Neuronal stem cell (in vitro differentiated cells): ENCODE measurements around the gene CARD11.

Source experiments
- DNase-seq: peaks from one replicate; pipeline ENCODE4 v3.0.0-alpha.2; 2013; ENCODE audit warnings: low spot score
- H2AFZ ChIP-seq: one replicate; pipeline ENCODE4 v1.6.1; 2013; ENCODE audit warnings: mild to moderate bottlenecking, low read length, inconsistent platforms
- H2AK5ac ChIP-seq: 2 replicates; pipeline ENCODE4 v1.6.1; 2013; ENCODE audit warnings: low read depth, mild to moderate bottlenecking, inconsistent platforms, low read length, moderate library complexity, mixed read lengths
- H2BK120ac ChIP-seq: 2 replicates; pipeline ENCODE4 v1.6.1; 2013; ENCODE audit warnings: low read depth, mild to moderate bottlenecking, inconsistent platforms, low read length, moderate library complexity, mixed read lengths
- H2BK12ac ChIP-seq: one replicate; pipeline ENCODE4 v1.6.1; 2013; ENCODE audit warnings: low read length, inconsistent platforms
- H2BK15ac ChIP-seq: 2 replicates; pipeline ENCODE4 v1.6.1; 2013; ENCODE audit warnings: mild to moderate bottlenecking, low read length, inconsistent platforms, mixed read lengths
- H2BK5ac ChIP-seq: one replicate; pipeline ENCODE4 v1.6.1; 2013; ENCODE audit warnings: inconsistent platforms, mild to moderate bottlenecking, low read length, moderate library complexity
- H3K14ac ChIP-seq: one replicate; pipeline ENCODE4 v1.6.1; 2013; ENCODE audit warnings: low read length, inconsistent platforms
- H3K18ac ChIP-seq: 2 replicates; pipeline ENCODE4 v1.6.1; 2013; ENCODE audit warnings: low read length, inconsistent platforms
- H3K23ac ChIP-seq: 2 replicates; pipeline ENCODE4 v1.6.1; 2013; ENCODE audit warnings: low read depth, mild to moderate bottlenecking, mixed read lengths, low read length, inconsistent platforms; ENCODE audit not compliant: poor library complexity
- H3K27ac ChIP-seq: replicated peaks from 3 replicates; pipeline ENCODE4 v1.5.1; 2013; ENCODE audit warnings: low read length, inconsistent platforms
- H3K27me3 ChIP-seq, 3 experiments: 2 replicates each; pipeline ENCODE4 v1.6.1; 2013; ENCODE audit warnings: low read length in 3 of 3, mild to moderate bottlenecking in 2 of 3, inconsistent platforms in 1 of 3, low read depth in 1 of 3, mixed read lengths in 1 of 3, moderate library complexity in 1 of 3; ENCODE audit not compliant: control insufficient read depth in 3 of 3, insufficient read depth in 3 of 3
- H3K36me3 ChIP-seq, 2 donors: replicated peaks in 1 of 2; 2 replicates each; pipeline ENCODE4 v1.6.1; 2013; ENCODE audit warnings: low read length in 2 of 2; ENCODE audit not compliant: control insufficient read depth in 2 of 2, insufficient read depth in 2 of 2
- H3K4ac ChIP-seq: 2 replicates; pipeline ENCODE4 v1.6.1; 2013; ENCODE audit warnings: inconsistent platforms, mild to moderate bottlenecking, low read length, moderate library complexity
- H3K4me1 ChIP-seq, 2 donors: 1 replicate in 1 of 2; 2 replicates in 1 of 2; pipeline ENCODE4 v1.6.1; 2013; ENCODE audit warnings: low read length in 2 of 2, low read depth in 1 of 2; ENCODE audit not compliant: control insufficient read depth in 2 of 2, insufficient read depth in 1 of 2
- H3K4me2 ChIP-seq: one replicate; pipeline ENCODE4 v1.6.1; 2013; ENCODE audit warnings: mild to moderate bottlenecking, low read length, inconsistent platforms; ENCODE audit not compliant: insufficient read depth, poor library complexity, severe bottlenecking
- H3K4me3 ChIP-seq, 2 donors: 2 replicates each; pipeline ENCODE4 v1.5.1; 2013; ENCODE audit warnings: low read length in 2 of 2, mild to moderate bottlenecking in 2 of 2, inconsistent platforms in 1 of 2, moderate library complexity in 1 of 2
- H3K79me1 ChIP-seq: one replicate; pipeline ENCODE4 v1.6.1; 2013; ENCODE audit warnings: low read depth, mild to moderate bottlenecking, inconsistent platforms, low read length, moderate library complexity
- H3K9ac ChIP-seq: one replicate; pipeline ENCODE4 v1.6.1; 2013; ENCODE audit warnings: mild to moderate bottlenecking, low read depth, low read length, inconsistent platforms; ENCODE audit not compliant: poor library complexity
- H3K9me3 ChIP-seq, 2 donors: replicated peaks in 1 of 2; 2 replicates each; pipeline versions ENCODE3 to v1.6.1; 2013; ENCODE audit warnings: low read length in 2 of 2, mild to moderate bottlenecking in 2 of 2, inconsistent platforms in 1 of 2, low read depth in 1 of 2, mixed read lengths in 1 of 2, moderate library complexity in 1 of 2; ENCODE audit not compliant: control insufficient read depth in 2 of 2, insufficient read depth in 1 of 2
- H4K8ac ChIP-seq: one replicate; pipeline ENCODE4 v1.6.1; 2013; ENCODE audit warnings: low read depth, mild to moderate bottlenecking, inconsistent platforms, low read length, moderate library complexity
- H4K91ac ChIP-seq: one replicate; pipeline ENCODE4 v1.6.1; 2013; ENCODE audit warnings: low read length, low read depth, mild to moderate bottlenecking, inconsistent platforms; ENCODE audit not compliant: poor library complexity
- WGBS, 2 donors: extraction: QIAGEN DNeasy Blood & Tissue Kit; methylation state at CpG; one replicate each; pipeline ENCODE4 v1.1.7; 2013; ENCODE audit warnings: missing lambda C conversion rate in 2 of 2, mixed read lengths in 1 of 2; ENCODE audit not compliant: insufficient read length in 2 of 2, insufficient replicate concordance in 1 of 2; ENCODE audit errors: extremely low coverage in 2 of 2; 5-methylcytosine and 5-hydroxymethylcytosine counted together

CARD11 gene

DNA sequence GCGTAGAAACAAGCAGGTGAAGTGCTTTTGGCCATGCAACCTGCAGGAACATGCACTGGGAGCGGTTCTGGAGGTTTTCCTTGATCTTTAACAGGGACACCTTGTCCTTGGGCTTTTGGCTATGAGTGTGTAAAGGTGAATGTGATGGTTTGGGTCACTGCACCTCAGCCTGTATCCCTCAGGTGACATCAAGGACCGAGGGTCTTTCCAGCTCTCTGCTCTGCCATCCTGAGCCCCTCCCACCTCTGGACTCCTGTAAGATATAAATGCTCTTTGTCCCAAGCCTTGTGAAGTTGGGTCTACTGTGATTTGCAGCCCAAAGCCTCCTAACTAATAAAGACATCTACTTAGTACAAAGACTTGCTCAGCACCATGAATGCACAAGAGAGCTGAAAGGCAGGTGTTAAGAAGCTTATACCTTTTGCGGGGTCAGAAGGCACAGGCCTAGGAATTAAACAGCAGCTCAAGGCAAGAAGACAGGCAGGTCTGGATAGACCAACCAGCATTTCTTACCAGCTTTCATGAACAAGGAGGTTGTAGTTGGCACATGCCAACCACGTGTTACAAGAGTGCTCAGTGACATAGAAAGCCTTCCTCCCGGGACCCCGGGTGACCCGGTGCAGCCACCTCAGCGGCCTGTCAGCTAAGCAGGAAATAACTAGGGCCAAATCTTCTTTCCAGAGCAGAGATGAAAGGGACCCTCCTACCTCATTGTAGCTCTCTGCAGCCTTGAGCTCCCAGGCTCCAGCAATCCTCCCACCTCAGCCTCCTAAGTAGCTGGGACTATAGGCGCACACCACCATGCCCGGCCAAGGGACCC is 89.9 kb downstream of the CARD11 start:
- Histone ChIP-seq H2AK5ac (no peak overlapping the region), H3K27me3 (no peaks in the 10 kb centered on the region), H3K4ac (no peak overlapping the region), H2BK5ac (no peak overlapping the region), H3K9ac (no peak overlapping the region), H3K9me3 (peaks cover 0 to 9% of the 10 kb centered on the region in 2 donors), H3K4me2 (no peak overlapping the region), H4K8ac (no peak overlapping the region), H3K14ac (no peak overlapping the region), H3K4me3 (no peak overlapping the region), H3K36me3 (no peaks in the 10 kb centered on the region), H4K91ac (no peak overlapping the region), H2BK120ac (no peak overlapping the region), H2BK12ac (no peak overlapping the region), H3K79me1 (no peaks in the 10 kb centered on the region), H2BK15ac (no peak overlapping the region), H3K18ac (no peak overlapping the region), H3K23ac (no peak overlapping the region), H3K27ac (no peak overlapping the region), H3K4me1 (no peaks in the 10 kb centered on the region), H2AFZ (no peak overlapping the region)
- WGBS, 2 donors, result no CpG with 5 or more reads among the region's 11 CpGs
- DNase-seq, result no peak

DNA sequence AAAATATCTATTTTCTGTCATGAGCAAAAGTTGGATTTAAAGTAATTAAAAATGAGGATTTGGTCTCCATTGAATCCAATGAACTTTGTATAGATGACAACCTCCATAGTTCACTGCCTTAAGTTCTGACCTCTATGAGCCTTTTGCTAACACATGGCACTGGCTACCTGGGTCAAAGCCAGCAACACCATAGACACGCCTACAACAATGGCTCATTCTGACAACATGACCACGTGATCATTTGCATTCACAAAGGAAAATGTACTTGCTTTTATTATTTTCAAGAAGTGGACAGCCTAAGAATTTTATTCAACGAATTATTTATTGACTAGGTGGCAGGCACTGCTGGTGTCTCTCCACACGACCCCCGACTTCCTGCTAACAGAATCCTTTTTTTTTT is 90.6 kb downstream of the CARD11 start:
- no peak overlapping the region for H3K27ac ChIP-seq
- H3K79me1 ChIP-seq, result no peaks in the 10 kb centered on the region
- no peak overlapping the region for H2AK5ac ChIP-seq
- no peak overlapping the region for H4K91ac ChIP-seq
- H3K14ac ChIP-seq, result no peak overlapping the region
- no peak overlapping the region for H3K9ac ChIP-seq
- no peak overlapping the region for H2BK12ac ChIP-seq
- H3K36me3 ChIP-seq, result no peaks in the 10 kb centered on the region
- H2AFZ ChIP-seq, result no peak overlapping the region
- H2BK120ac ChIP-seq, result no peak overlapping the region
- no peak overlapping the region for H3K4ac ChIP-seq
- no peak overlapping the region for H2BK15ac ChIP-seq
- no peak overlapping the region for H3K18ac ChIP-seq
- H3K27me3 ChIP-seq, result no peaks in the 10 kb centered on the region
- H3K4me2 ChIP-seq, result no peak overlapping the region
- no peak overlapping the region for H3K4me3 ChIP-seq
- no peak overlapping the region for H2BK5ac ChIP-seq
- H4K8ac ChIP-seq, result no peak overlapping the region
- H3K23ac ChIP-seq, result no peak overlapping the region
- peaks cover 0 to 9% of the 10 kb centered on the region in 2 donors for H3K9me3 ChIP-seq
- no CpG with 5 or more reads among the region's 5 CpGs for WGBS, 2 donors
- H3K4me1 ChIP-seq, result no peaks in the 10 kb centered on the region
- DNase-seq, result no peak

DNA sequence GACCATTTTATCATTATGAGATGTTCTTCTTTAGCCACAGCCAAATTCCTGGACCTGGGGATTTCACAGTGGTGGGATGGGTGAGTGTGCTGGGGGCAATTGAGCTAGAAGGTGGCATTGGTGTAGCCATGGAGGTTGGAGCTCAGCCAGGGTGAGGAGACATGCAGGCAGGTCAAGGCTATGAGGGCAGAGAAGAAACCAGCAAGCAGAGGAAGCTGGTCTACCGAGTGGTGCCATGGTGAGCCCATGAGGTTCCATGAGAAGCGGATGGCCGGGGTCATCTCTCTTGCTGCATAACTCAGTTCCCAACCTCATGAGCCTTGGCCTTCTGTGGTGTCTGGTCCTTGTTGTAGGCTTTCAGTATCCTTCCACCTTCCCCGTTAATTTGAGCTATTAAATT is 91.4 kb downstream of the CARD11 start:
- no peaks in the 10 kb centered on the region for H3K79me1 ChIP-seq
- H3K27ac ChIP-seq, result no peak overlapping the region
- no peak overlapping the region for H3K4ac ChIP-seq

GRCh38 chr7:2950578-2950977 is 93.1 kb downstream of the CARD11 start:
- Histone ChIP-seq H3K4ac (no peak overlapping the region), H3K79me1 (no peaks in the 10 kb centered on the region), H2BK15ac (no peak overlapping the region), H2BK120ac (no peak overlapping the region), H3K23ac (no peak overlapping the region), H3K27ac (no peak overlapping the region), H3K4me3 (no peak overlapping the region), H4K8ac (no peak overlapping the region), H2BK5ac (no peak overlapping the region), H2AK5ac (no peak overlapping the region), H3K4me1 (no peaks in the 10 kb centered on the region), H3K9ac (no peak overlapping the region), H3K4me2 (no peak overlapping the region), H3K14ac (no peak overlapping the region), H3K9me3 (peaks cover 0 to 9% of the 10 kb centered on the region in 2 donors), H4K91ac (no peak overlapping the region), H2BK12ac (no peak overlapping the region), H3K27me3 (peaks cover 0 to 7% (median 0%) of the 10 kb centered on the region in 3 experiments), H2AFZ (no peak overlapping the region), H3K18ac (no peak overlapping the region), H3K36me3 (no peaks in the 10 kb centered on the region)
- no peak for DNase-seq

More for the DNA sequence above, 91.4 kb downstream of the CARD11 start:
- Histone ChIP-seq H2AK5ac (no peak overlapping the region), H3K4me2 (no peak overlapping the region), H2AFZ (no peak overlapping the region), H3K27me3 (peaks cover 0 to 3% (median 0%) of the 10 kb centered on the region in 3 experiments), H3K36me3 (no peaks in the 10 kb centered on the region), H3K18ac (no peak overlapping the region), H3K23ac (no peak overlapping the region), H4K91ac (no peak overlapping the region), H4K8ac (no peak overlapping the region), H3K4me3 (no peak overlapping the region), H3K14ac (no peak overlapping the region), H2BK15ac (no peak overlapping the region), H3K9me3 (peaks cover 0 to 9% of the 10 kb centered on the region in 2 donors), H2BK12ac (no peak overlapping the region), H3K9ac (no peak overlapping the region), H2BK5ac (no peak overlapping the region), H3K4me1 (no peaks in the 10 kb centered on the region), H2BK120ac (no peak overlapping the region)
- WGBS, 2 donors, result no CpG with 5 or more reads among the region's 4 CpGs
- DNase-seq, result no peak
